Memory B cell (primary cell): ENCODE results near the gene NIPAL4.
A peak's percentile ranks its signal among the peaks of the same experiment; 100 is the strongest.

Source experiments
- ATAC-seq: fragments of 150-1000 bp; cut with Tn5 transposase; 2 replicates; pipeline ENCODE4 v1.10.0; 2021; ENCODE audit warnings: low read depth, mild to moderate bottlenecking, moderate library complexity
- DNase-seq, 2 donors: peaks; one replicate each; pipeline ENCODE4 v3.0.0; 2022; ENCODE audit warnings: low spot score in 2 of 2
- H3K27ac Mint-ChIP-seq: one replicate; pipeline ENCODE4 v1.8.0; 2022; ENCODE audit warnings: mild to moderate bottlenecking, moderate library complexity, mixed read lengths
- H3K27me3 Mint-ChIP-seq: one replicate; pipeline ENCODE4 v1.8.0; 2022; ENCODE audit warnings: mixed read lengths
- H3K36me3 Mint-ChIP-seq: one replicate; pipeline ENCODE4 v1.8.0; 2022; ENCODE audit warnings: mild to moderate bottlenecking, mixed read lengths
- H3K4me1 Mint-ChIP-seq: one replicate; pipeline ENCODE4 v1.8.0; 2022; ENCODE audit warnings: mixed read lengths
- H3K4me3 Mint-ChIP-seq: one replicate; pipeline ENCODE4 v1.8.0; 2022; ENCODE audit warnings: mild to moderate bottlenecking, moderate library complexity, mixed read lengths
- H3K9me3 Mint-ChIP-seq: one replicate; pipeline ENCODE4 v1.8.0; 2022; ENCODE audit warnings: mixed read lengths

The NIPAL4 gene

GRCh38 chr5:157451806-157452205 lies 8.2 kb upstream of the NIPAL4 start:
- Mint-ChIP-seq H3K27me3 (no peaks in the 10 kb centered on the region), H3K4me1 (peaks cover 9% of the 10 kb centered on the region), H3K27ac (no peak overlapping the region), H3K36me3 (no peaks in the 10 kb centered on the region), H3K4me3 (no peak overlapping the region), H3K9me3 (no peaks in the 10 kb centered on the region)
- DNase-seq (no peak), ATAC-seq (no peak)

DNA sequence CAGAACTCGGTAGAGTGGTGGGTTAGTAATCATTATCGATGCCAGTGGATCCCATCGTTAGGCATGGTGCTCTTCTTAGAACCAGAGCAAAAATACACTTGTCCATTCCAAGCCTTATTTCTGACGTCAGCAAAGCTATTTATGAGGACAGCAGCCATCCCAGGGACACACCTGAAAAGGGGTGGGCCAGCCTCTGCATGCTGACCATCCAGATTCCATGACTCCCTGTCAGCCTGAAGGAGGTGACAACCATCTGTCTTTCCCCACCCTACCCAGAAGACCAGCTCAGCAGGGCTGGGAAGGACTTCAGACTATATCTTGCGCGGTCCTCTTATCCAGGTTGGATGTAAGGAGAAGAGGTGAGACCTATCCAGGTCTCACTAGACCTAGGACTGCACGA lies 5.7 kb upstream of the NIPAL4 start:
- no peak overlapping the region for H3K4me3 Mint-ChIP-seq
- H3K9me3 Mint-ChIP-seq = no peaks in the 10 kb centered on the region
- no peaks in the 10 kb centered on the region for H3K27me3 Mint-ChIP-seq
- ATAC-seq = no peak
- DNase-seq = no peak
- H3K27ac Mint-ChIP-seq = no peak overlapping the region
- H3K36me3 Mint-ChIP-seq = no peaks in the 10 kb centered on the region
- peaks cover 24% of the 10 kb centered on the region for H3K4me1 Mint-ChIP-seq

DNA sequence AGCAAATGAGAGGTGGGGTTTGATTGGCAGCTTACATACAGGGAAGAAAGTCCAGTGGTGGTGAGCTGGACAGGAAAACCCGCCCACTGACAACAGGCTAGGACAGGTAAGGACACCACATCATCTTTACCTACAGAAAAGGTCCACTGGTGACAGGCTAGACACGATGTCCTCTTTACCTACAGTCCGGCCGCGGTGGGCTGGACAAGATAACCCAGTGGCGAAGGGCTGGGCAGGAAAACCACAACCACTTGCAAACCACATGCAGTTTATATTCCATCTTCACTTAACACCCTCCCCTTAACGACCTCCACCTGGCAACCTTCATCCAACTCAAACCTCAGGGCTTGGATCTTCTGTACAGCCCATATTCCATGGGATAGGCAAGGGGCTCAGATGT lies 5.0 kb upstream of the NIPAL4 start:
- DNase-seq (no peak), ATAC-seq (no peak)
- Mint-ChIP-seq H3K4me1 (peaks cover 27% of the 10 kb centered on the region), H3K36me3 (no peaks in the 10 kb centered on the region), H3K9me3 (no peaks in the 10 kb centered on the region), H3K27ac (no peak overlapping the region), H3K27me3 (no peaks in the 10 kb centered on the region), H3K4me3 (no peak overlapping the region)

DNA sequence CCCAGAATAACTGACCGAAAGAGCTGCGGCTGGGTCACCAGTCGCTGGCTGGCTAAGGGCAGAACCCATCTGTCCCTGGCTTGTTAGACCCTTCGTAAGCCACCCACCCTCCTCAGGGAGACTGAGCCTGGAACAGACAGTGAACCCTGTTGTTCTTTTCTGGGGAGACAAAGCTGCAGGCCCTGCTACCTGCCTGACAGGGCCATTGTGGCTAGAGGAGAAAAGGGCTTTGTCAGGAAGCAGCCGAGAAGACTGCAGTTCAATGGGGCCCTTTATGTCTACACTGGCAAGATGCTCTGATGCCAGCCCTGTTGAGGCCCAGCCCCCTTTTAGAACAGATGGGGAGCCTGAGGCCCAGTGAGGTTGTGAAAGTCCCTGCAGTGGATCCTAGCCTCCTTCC lies 3.7 kb upstream of the NIPAL4 start:
- Mint-ChIP-seq H3K9me3 (no peaks in the 10 kb centered on the region), H3K27me3 (no peaks in the 10 kb centered on the region), H3K27ac (no peak overlapping the region), H3K4me3 (no peak overlapping the region), H3K36me3 (no peaks in the 10 kb centered on the region), H3K4me1 (peaks cover 35% of the 10 kb centered on the region)
- ATAC-seq = no peak
- DNase-seq = no peak

- ATAC-seq (no peak), DNase-seq (no peak)
- no peaks in the 10 kb centered on the region for H3K36me3 Mint-ChIP-seq
- H3K27me3 Mint-ChIP-seq = no peaks in the 10 kb centered on the region
- H3K4me3 Mint-ChIP-seq = no peak overlapping the region
- H3K4me1 Mint-ChIP-seq = peaks cover 41% of the 10 kb centered on the region
- no peak overlapping the region for H3K27ac Mint-ChIP-seq
- no peaks in the 10 kb centered on the region for H3K9me3 Mint-ChIP-seq
Measured at GRCh38 chr5:157457391-157457790, 2.6 kb upstream of the NIPAL4 start.

- no peak overlapping the region for H3K4me3 Mint-ChIP-seq
- DNase-seq (no peak), ATAC-seq (no peak)
- peaks cover 46% of the 10 kb centered on the region for H3K4me1 Mint-ChIP-seq
- H3K9me3 Mint-ChIP-seq = no peaks in the 10 kb centered on the region
- H3K27ac Mint-ChIP-seq = peak overlapping the region; percentile 88
- no peaks in the 10 kb centered on the region for H3K27me3 Mint-ChIP-seq
- H3K36me3 Mint-ChIP-seq = peaks cover 2% of the 10 kb centered on the region
Measured at GRCh38 chr5:157458835-157459234, 1.2 kb upstream of the NIPAL4 start.

GRCh38 chr5:157460921-157461792 lies 1.1 kb downstream of the NIPAL4 start:
- Mint-ChIP-seq H3K36me3 (peaks cover 16% of the 10 kb centered on the region), H3K4me1 (peaks cover 55% of the 10 kb centered on the region), H3K27ac (peak overlapping the region; percentile 88), H3K9me3 (no peaks in the 10 kb centered on the region), H3K4me3 (peak overlapping the region; percentile 90), H3K27me3 (no peaks in the 10 kb centered on the region)
- no peak for DNase-seq
- no peak for ATAC-seq

DNA sequence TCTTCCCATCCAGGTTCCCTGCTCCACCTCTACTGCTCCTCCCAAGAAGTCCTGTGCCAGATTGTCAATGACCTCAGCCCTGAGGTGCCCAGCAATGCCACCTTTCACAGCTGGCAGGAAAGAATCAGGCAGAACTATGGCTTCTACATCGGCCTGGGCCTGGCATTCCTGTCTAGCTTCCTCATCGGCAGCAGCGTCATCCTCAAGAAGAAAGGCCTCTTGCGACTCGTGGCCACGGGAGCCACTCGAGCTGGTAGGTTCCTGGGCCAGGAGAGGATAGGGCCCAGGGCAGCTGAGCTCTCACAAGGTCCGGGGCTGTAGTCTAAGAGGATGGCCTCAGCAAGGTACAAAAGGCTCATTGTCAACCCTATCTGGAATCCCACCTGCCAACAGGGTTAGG lies 3.1 kb downstream of the NIPAL4 start:
- no peaks in the 10 kb centered on the region for H3K27me3 Mint-ChIP-seq
- H3K27ac Mint-ChIP-seq = peak overlapping the region; percentile 78
- no peak overlapping the region for H3K4me3 Mint-ChIP-seq
- peaks cover 22% of the 10 kb centered on the region for H3K36me3 Mint-ChIP-seq
- ATAC-seq = no peak
- DNase-seq = no peak
- no peaks in the 10 kb centered on the region for H3K9me3 Mint-ChIP-seq
- H3K4me1 Mint-ChIP-seq = peaks cover 54% of the 10 kb centered on the region

GRCh38 chr5:157463621-157464518 lies 3.9 kb downstream of the NIPAL4 start:
- peak overlapping the region; percentile 4 for H3K4me3 Mint-ChIP-seq
- peak overlapping the region; percentile 17 for H3K27ac Mint-ChIP-seq

GRCh38 chr5:157464519-157465171 lies 4.6 kb downstream of the NIPAL4 start:
- no peak for DNase-seq
- no peaks in the 10 kb centered on the region for H3K9me3 Mint-ChIP-seq
- H3K4me3 Mint-ChIP-seq = no peak overlapping the region
- ATAC-seq = no peak
- no peaks in the 10 kb centered on the region for H3K27me3 Mint-ChIP-seq
- H3K36me3 Mint-ChIP-seq = peaks cover 23% of the 10 kb centered on the region
- peaks cover 41% of the 10 kb centered on the region for H3K4me1 Mint-ChIP-seq
- H3K27ac Mint-ChIP-seq = peak overlapping the region; percentile 17

More at GRCh38 chr5:157463621-157464518, 3.9 kb downstream of the NIPAL4 start:
- Mint-ChIP-seq H3K36me3 (peaks cover 22% of the 10 kb centered on the region), H3K9me3 (no peaks in the 10 kb centered on the region), H3K27me3 (no peaks in the 10 kb centered on the region), H3K4me1 (peaks cover 48% of the 10 kb centered on the region)
- DNase-seq (no peak), ATAC-seq (no peak)

DNA sequence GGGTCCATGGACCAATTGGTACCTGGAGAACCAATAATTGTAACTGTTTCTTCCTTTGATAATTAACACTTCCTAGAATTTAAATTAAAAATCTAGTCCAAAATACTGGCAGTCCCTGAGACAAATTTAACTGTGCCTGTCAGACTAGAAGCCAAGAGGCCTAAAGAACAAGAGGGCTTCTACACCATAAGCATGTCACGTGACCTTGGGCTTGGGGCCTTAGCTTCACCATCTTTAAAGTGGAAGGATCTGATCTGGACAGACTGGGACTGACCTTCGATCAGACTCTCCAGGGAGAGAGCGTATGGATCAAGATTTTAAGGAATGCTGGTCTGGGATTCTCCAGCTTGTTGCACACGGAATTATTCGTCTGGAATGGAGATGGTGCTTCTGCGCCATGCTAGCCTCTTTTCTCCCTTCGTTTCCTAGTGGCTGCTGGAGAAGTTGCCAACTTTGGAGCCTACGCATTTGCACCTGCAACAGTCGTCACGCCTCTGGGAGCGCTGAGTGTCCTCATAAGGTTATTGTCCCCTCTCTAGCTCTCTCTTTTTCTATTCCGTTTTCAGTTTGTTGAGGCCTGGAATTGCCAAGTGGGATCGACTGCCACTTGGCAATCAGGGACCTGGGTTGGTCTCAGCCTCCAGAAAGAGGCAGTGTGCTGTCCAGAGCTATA lies 8.4 kb downstream of the NIPAL4 start:
- ATAC-seq (no peak), DNase-seq (no peak)
- Mint-ChIP-seq H3K4me3 (no peak overlapping the region), H3K36me3 (peaks cover 43% of the 10 kb centered on the region), H3K4me1 (peaks cover 47% of the 10 kb centered on the region), H3K27ac (no peak overlapping the region), H3K9me3 (no peaks in the 10 kb centered on the region), H3K27me3 (no peaks in the 10 kb centered on the region)

- DNase-seq (no peak), ATAC-seq (no peak)
- no peaks in the 10 kb centered on the region for H3K27me3 Mint-ChIP-seq
- H3K9me3 Mint-ChIP-seq = no peaks in the 10 kb centered on the region
- H3K4me3 Mint-ChIP-seq = no peak overlapping the region
- H3K4me1 Mint-ChIP-seq = peaks cover 44% of the 10 kb centered on the region
- H3K27ac Mint-ChIP-seq = no peak overlapping the region
- peaks cover 43% of the 10 kb centered on the region for H3K36me3 Mint-ChIP-seq
Measured at GRCh38 chr5:157469073-157469472, 9.1 kb downstream of the NIPAL4 start.

DNA sequence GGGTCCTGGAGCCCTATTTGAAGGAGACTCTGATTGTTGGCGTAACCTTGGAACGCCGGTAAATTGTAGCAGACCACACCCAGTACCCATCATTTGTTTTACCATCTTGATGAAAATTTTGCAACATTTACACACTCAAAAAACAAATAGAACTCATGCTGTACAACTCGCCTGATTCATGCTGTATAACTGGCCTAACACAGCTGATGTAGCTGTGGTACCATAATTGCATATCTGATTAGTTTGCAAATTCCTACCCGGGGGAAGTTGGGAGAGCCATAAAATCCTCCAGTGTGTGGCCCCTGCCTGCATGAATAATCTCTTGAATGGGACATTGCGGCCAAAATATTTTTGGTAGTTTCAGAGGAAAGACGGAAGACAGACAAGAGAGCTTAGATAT lies 9.7 kb downstream of the NIPAL4 start:
- H3K4me3 Mint-ChIP-seq = no peak overlapping the region
- H3K27me3 Mint-ChIP-seq = no peaks in the 10 kb centered on the region
- no peaks in the 10 kb centered on the region for H3K9me3 Mint-ChIP-seq
- peak overlapping the region; percentile 64 for H3K27ac Mint-ChIP-seq
- peaks cover 38% of the 10 kb centered on the region for H3K4me1 Mint-ChIP-seq
- no peak for DNase-seq
- ATAC-seq = no peak
- H3K36me3 Mint-ChIP-seq = peaks cover 43% of the 10 kb centered on the region
